PC-9 (cell line): ENCODE measurements around the gene FUOM.

Source experiments
- CTCF ChIP-seq: fragments of 200-600 bp; sonication (generic); conservative IDR thresholded peaks from 2 replicates; pipeline ENCODE4 v1.6.1; 2017; ENCODE audit warnings: mixed run types, antibody characterized with exemption, mild to moderate bottlenecking, moderate library complexity
- EZH2 ChIP-seq: fragments of 200-600 bp; sonication (generic); IDR thresholded peaks from 2 replicates; pipeline ENCODE4 v1.8.0; 2017; ENCODE audit warnings: antibody characterized with exemption, low read depth

DNA sequence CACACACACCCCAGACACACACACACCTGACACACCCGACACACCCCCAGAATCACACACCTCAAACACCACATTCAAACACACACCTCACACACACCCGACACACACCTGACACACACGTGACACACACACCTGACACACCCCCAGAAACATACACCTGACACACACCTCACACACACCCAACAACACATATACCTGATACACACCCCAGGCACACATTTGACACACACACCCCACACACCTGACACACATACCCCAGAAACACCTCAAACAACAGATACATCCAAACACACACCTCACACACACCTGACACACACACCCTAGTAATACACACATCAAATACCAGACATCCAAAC lies 20.5 kb downstream of the FUOM start:
- TF ChIP-seq CTCF (no peak), EZH2 (no peak)
